Neural cell (in vitro differentiated cells): Measurements from ENCODE around the gene C19orf73. TPM values are rescaled to one million over a fixed set of nuclear protein-coding genes. Genes with fewer than 3 reads are reported as not detected.

Experiments
- H2AFZ ChIP-seq: fragments of 200-600, 300-800 bp; sonication (generic), shearing (Covaris generic); 2 replicates; pipeline ENCODE4 v1.6.0; 2014; ENCODE audit warnings: low read depth, mild to moderate bottlenecking, antibody characterized with exemption, low read length, moderate library complexity
- H3F3A ChIP-seq: fragments of 200-600 bp; shearing (Covaris generic); 2 replicates; pipeline ENCODE4 v1.6.1; 2016; ENCODE audit warnings: mild to moderate bottlenecking, moderate library complexity, mixed read lengths, antibody characterized with exemption, low read length; ENCODE audit not compliant: insufficient read depth, poor library complexity, severe bottlenecking
- H3K27ac ChIP-seq: fragments of 200-600, 300-800 bp; sonication (generic), shearing (Covaris generic); 2 replicates; pipeline ENCODE4 v1.5.1; 2014; ENCODE audit warnings: mild to moderate bottlenecking, low read length, moderate library complexity
- H3K27me3 ChIP-seq: fragments of 300-800, 200-600 bp; sonication (generic), shearing (Covaris generic); 2 replicates; pipeline ENCODE4 v1.6.0; 2014; ENCODE audit warnings: mild to moderate bottlenecking, low read depth, low read length, moderate library complexity; ENCODE audit not compliant: insufficient read depth
- H3K36me3 ChIP-seq: fragments of 300-800, 200-600 bp; sonication (generic), shearing (Covaris generic); 2 replicates; pipeline ENCODE4 v1.5.1; 2014; ENCODE audit warnings: mild to moderate bottlenecking, antibody characterized with exemption, low read length, moderate library complexity; ENCODE audit not compliant: insufficient read depth
- H3K4me2 ChIP-seq: fragments of 300-800, 200-600 bp; sonication (generic), shearing (Covaris generic); 2 replicates; pipeline ENCODE4 v1.6.0; 2014; ENCODE audit warnings: mild to moderate bottlenecking, low read length
- H3K4me3 ChIP-seq: fragments of 300-800, 200-600 bp; sonication (generic), shearing (Covaris generic); 2 replicates; pipeline ENCODE4 v1.5.1; 2014; ENCODE audit warnings: mild to moderate bottlenecking, low read length, moderate library complexity
- H3K79me2 ChIP-seq: fragments of 200-600 bp; shearing (Covaris generic); replicated peaks from 2 replicates; pipeline ENCODE4 v1.6.0; 2014; ENCODE audit warnings: mild to moderate bottlenecking, low read length, moderate library complexity; ENCODE audit not compliant: insufficient read depth
- H3K9ac ChIP-seq: fragments of 300-800, 200-600 bp; sonication (generic), shearing (Covaris generic); 2 replicates; pipeline ENCODE4 v1.6.1; 2016; ENCODE audit warnings: mild to moderate bottlenecking, low read length, mixed read lengths
- H3K9me2 ChIP-seq: fragments of 200-600 bp; shearing (Covaris generic); 2 replicates; pipeline ENCODE4 v1.6.1; 2016; ENCODE audit warnings: mild to moderate bottlenecking, low read length, mixed read lengths; ENCODE audit not compliant: insufficient read depth
- H3K9me3 ChIP-seq: fragments of 200-600, 300-800 bp; sonication (generic), shearing (Covaris generic); 2 replicates; pipeline ENCODE4 v1.6.1; 2016; ENCODE audit warnings: mild to moderate bottlenecking, mixed run types, low read length, moderate library complexity, mixed read lengths
- H4K20me1 ChIP-seq: fragments of 200-600 bp; shearing (Covaris generic); 2 replicates; pipeline ENCODE4 v1.6.1; 2016; ENCODE audit warnings: mild to moderate bottlenecking, mixed run types; ENCODE audit not compliant: insufficient read depth
- EP300 ChIP-seq: fragments of 450-650 bp; conservative IDR thresholded peaks from 2 replicates; pipeline ENCODE4 v1.6.1; 2014; ENCODE audit warnings: antibody characterized with exemption, mild to moderate bottlenecking, moderate library complexity; ENCODE audit not compliant: poor library complexity, severe bottlenecking
- EZH2 ChIP-seq: fragments of 200-600, 300-800 bp; shearing (Covaris generic), sonication (generic); IDR thresholded peaks from 2 replicates; pipeline ENCODE4 v1.6.1; 2014; ENCODE audit warnings: antibody characterized with exemption, low read length, borderline replicate concordance, mild to moderate bottlenecking; ENCODE audit not compliant: insufficient read depth, poor library complexity, severe bottlenecking
- MXI1 ChIP-seq: fragments of 450-650 bp; conservative IDR thresholded peaks from 2 replicates; pipeline ENCODE4 v1.6.1; 2014; ENCODE audit warnings: antibody characterized with exemption, mild to moderate bottlenecking; ENCODE audit not compliant: poor library complexity, severe bottlenecking
- POLR2AphosphoS5 ChIP-seq: IDR thresholded peaks from 2 replicates; pipeline ENCODE4 v1.6.1; 2012
- RAD21 ChIP-seq: fragments of 450-650 bp; conservative IDR thresholded peaks from 2 replicates; pipeline ENCODE4 v1.6.1; 2014; ENCODE audit warnings: antibody characterized with exemption, mild to moderate bottlenecking, moderate library complexity
- REST ChIP-seq: IDR thresholded peaks from 2 replicates; pipeline ENCODE4 v1.6.1; 2012; ENCODE audit warnings: borderline replicate concordance
- SMC3 ChIP-seq: fragments of 450-650 bp; conservative IDR thresholded peaks from 2 replicates; pipeline ENCODE4 v1.6.1; 2014; ENCODE audit warnings: antibody characterized with exemption, mild to moderate bottlenecking, moderate library complexity; ENCODE audit not compliant: poor library complexity
- TAF1 ChIP-seq: IDR thresholded peaks from 2 replicates; pipeline ENCODE4 v1.6.1; 2012; ENCODE audit warnings: low read depth
- polyA plus RNA-seq: library from polyadenylated mRNA; depleted of rRNA; stranded (reverse); fragments of >200 nt; gene quantifications from 2 replicates; pipeline ENCODE4 v1.2.3, GENCODE V29; 2014
- TF ChIP-seq, protein P1 (sequence below): fragments of 450-650 bp; IDR thresholded peaks from 2 replicates; pipeline ENCODE4 v1.5.1; 2014; ENCODE audit warnings: antibody characterized with exemption, mild to moderate bottlenecking, moderate library complexity; ENCODE audit not compliant: poor library complexity, severe bottlenecking

The C19orf73 gene
- polyA plus RNA-seq, 1 donor from 2014 or later, result 8.4 TPM

GRCh38 chr19:49132974-49133609, 14.1 kb upstream of the C19orf73 start:
- Histone ChIP-seq H3K36me3 (peaks cover 11% of the 10 kb centered on the region), H3K27me3 (no peaks in the 10 kb centered on the region), H3K4me3 (no peak overlapping the region), H3K27ac (no peak overlapping the region), H3K9me3 (no peaks in the 10 kb centered on the region), H3K79me2 (no peaks in the 10 kb centered on the region), H3K9ac (no peak overlapping the region), H2AFZ (no peak overlapping the region), H4K20me1 (no peaks in the 10 kb centered on the region), H3F3A (no peaks in the 10 kb centered on the region), H3K9me2 (no peaks in the 10 kb centered on the region), H3K4me2 (no peak overlapping the region)
- TF ChIP-seq POLR2AphosphoS5 (no peak), REST (no peak), MXI1 (no peak), SMC3 (no peak), RAD21 (no peak), EP300 (no peak), TAF1 (no peak), EZH2 (no peak)
- TF ChIP-seq, protein P1, sequence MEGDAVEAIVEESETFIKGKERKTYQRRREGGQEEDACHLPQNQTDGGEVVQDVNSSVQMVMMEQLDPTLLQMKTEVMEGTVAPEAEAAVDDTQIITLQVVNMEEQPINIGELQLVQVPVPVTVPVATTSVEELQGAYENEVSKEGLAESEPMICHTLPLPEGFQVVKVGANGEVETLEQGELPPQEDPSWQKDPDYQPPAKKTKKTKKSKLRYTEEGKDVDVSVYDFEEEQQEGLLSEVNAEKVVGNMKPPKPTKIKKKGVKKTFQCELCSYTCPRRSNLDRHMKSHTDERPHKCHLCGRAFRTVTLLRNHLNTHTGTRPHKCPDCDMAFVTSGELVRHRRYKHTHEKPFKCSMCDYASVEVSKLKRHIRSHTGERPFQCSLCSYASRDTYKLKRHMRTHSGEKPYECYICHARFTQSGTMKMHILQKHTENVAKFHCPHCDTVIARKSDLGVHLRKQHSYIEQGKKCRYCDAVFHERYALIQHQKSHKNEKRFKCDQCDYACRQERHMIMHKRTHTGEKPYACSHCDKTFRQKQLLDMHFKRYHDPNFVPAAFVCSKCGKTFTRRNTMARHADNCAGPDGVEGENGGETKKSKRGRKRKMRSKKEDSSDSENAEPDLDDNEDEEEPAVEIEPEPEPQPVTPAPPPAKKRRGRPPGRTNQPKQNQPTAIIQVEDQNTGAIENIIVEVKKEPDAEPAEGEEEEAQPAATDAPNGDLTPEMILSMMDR, result no peak

DNA sequence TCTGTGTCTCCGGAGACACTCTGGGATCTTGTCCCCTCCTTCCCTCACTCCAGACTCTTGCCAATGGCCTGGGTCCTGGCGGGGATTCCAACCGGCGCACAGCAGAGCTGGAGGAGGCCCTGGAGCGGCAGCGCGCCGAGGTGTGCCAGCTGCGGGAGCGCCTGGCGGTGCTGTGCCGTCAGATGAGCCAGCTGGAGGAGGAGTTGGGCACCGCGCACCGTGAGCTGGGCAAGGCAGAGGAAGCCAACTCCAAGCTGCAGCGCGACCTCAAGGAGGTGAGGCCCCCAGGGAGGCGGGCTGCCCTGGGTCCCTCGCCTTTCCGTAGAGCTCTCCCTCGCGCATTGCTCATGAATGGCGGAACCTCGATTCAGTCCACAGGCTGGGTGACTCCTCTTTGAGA, 11.4 kb upstream of the C19orf73 start:
- H2AFZ ChIP-seq, result no peak overlapping the region
- H3K27ac ChIP-seq, result no peak overlapping the region
- H3K36me3 ChIP-seq, result peaks cover 11% of the 10 kb centered on the region
- no peaks in the 10 kb centered on the region for H3K9me2 ChIP-seq
- no peak overlapping the region for H3K9ac ChIP-seq
- H3K27me3 ChIP-seq, result no peaks in the 10 kb centered on the region
- TF ChIP-seq EZH2 (no peak), MXI1 (no peak), REST (no peak), RAD21 (no peak), EP300 (no peak), TAF1 (no peak), SMC3 (no peak), POLR2AphosphoS5 (no peak)
- TF ChIP-seq, protein P1, result no peak
- H3K79me2 ChIP-seq, result no peaks in the 10 kb centered on the region
- no peak overlapping the region for H3K4me3 ChIP-seq
- no peaks in the 10 kb centered on the region for H4K20me1 ChIP-seq
- no peaks in the 10 kb centered on the region for H3K9me3 ChIP-seq
- no peak overlapping the region for H3K4me2 ChIP-seq
- H3F3A ChIP-seq, result no peaks in the 10 kb centered on the region
